ENCODE measurements around the gene HPSE.
"Not testable (repeated sequence)": the region's sequence is repeated elsewhere in the genome, so short reads cannot be mapped to it uniquely, and the experiment has no call there.

HPSE gene

GRCh38 chr4:83283181-83283580 is 51.5 kb downstream of the HPSE start:
- DNase-seq (ENCODE audit: low spot score) = no peak

GRCh38 chr4:83282049-83282535 is 52.6 kb downstream of the HPSE start:
- peak; percentile 29 for DNase-seq (ENCODE audit: low spot score)

GRCh38 chr4:83281307-83281706 is 53.3 kb downstream of the HPSE start:
- DNase-seq (ENCODE audit: low spot score) = no peak

- no peak for DNase-seq (ENCODE audit: low spot score)
Observed at GRCh38 chr4:83276299-83277040, 58.2 kb downstream of the HPSE start.

GRCh38 chr4:83273926-83274325 is 60.7 kb downstream of the HPSE start:
- not testable (repeated sequence) for DNase-seq (ENCODE audit: low spot score)

- DNase-seq (ENCODE audit: low spot score) = no peak
Observed at GRCh38 chr4:83272900-83273299, 61.7 kb downstream of the HPSE start.

- no peak for DNase-seq (ENCODE audit: low spot score)
Observed at GRCh38 chr4:83269256-83269655, 65.4 kb downstream of the HPSE start.

- no peak for DNase-seq (ENCODE audit: low spot score)
Observed at GRCh38 chr4:83268491-83268890, 66.2 kb downstream of the HPSE start.

- DNase-seq (ENCODE audit: low spot score) = no peak
Observed at GRCh38 chr4:83267830-83268475, 66.7 kb downstream of the HPSE start.

GRCh38 chr4:83267121-83267829 is 67.4 kb downstream of the HPSE start:
- no peak for DNase-seq (ENCODE audit: low spot score)

GRCh38 chr4:83266689-83267088 is 68.0 kb downstream of the HPSE start:
- no peak for DNase-seq (ENCODE audit: low spot score)

GRCh38 chr4:83263106-83263505 is 71.5 kb downstream of the HPSE start:
- DNase-seq (ENCODE audit: low spot score) = no peak

GRCh38 chr4:83262682-83263081 is 72.0 kb downstream of the HPSE start:
- DNase-seq (ENCODE audit: low spot score) = no peak

GRCh38 chr4:83261307-83261706 is 73.3 kb downstream of the HPSE start:
- DNase-seq (ENCODE audit: low spot score) = no peak

GRCh38 chr4:83259586-83259985 is 75.1 kb downstream of the HPSE start:
- DNase-seq (ENCODE audit: low spot score) = no peak

GRCh38 chr4:83258461-83258860 is 76.2 kb downstream of the HPSE start:
- no peak for DNase-seq (ENCODE audit: low spot score)

GRCh38 chr4:83257811-83258210 is 76.8 kb downstream of the HPSE start:
- no peak for DNase-seq (ENCODE audit: low spot score)

- peak; percentile 38 for DNase-seq (ENCODE audit: low spot score)
Observed at GRCh38 chr4:83255584-83255983, 79.1 kb downstream of the HPSE start.

- DNase-seq (ENCODE audit: low spot score) = peak; percentile 46
Observed at GRCh38 chr4:83252782-83253405, 81.8 kb downstream of the HPSE start.

GRCh38 chr4:83251447-83251830 is 83.2 kb downstream of the HPSE start:
- DNase-seq (ENCODE audit: low spot score) = no peak

- no peak for DNase-seq (ENCODE audit: low spot score)
Observed at GRCh38 chr4:83250687-83251446, 83.8 kb downstream of the HPSE start.

GRCh38 chr4:83248486-83248885 is 86.2 kb downstream of the HPSE start:
- DNase-seq (ENCODE audit: low spot score) = no peak
